ENCODE data around the gene TOP2A.

The TOP2A gene

GRCh38 chr17:40433551-40434415 lies 16.1 kb upstream of the TOP2A start:
- H3K27ac ChIP-seq = peak overlapping the region; percentile 28
- TF ChIP-seq CTCF (conservative IDR thresholded peaks at IDR 0.05) = peak; percentile 56

- no peak for TF ChIP-seq CTCF (conservative IDR thresholded peaks at IDR 0.05)
- H3K27ac ChIP-seq = no peak overlapping the region; the same call in 1 of the 2 replicates
Measured at GRCh38 chr17:40432864-40433528, 15.3 kb upstream of the TOP2A start.

DNA sequence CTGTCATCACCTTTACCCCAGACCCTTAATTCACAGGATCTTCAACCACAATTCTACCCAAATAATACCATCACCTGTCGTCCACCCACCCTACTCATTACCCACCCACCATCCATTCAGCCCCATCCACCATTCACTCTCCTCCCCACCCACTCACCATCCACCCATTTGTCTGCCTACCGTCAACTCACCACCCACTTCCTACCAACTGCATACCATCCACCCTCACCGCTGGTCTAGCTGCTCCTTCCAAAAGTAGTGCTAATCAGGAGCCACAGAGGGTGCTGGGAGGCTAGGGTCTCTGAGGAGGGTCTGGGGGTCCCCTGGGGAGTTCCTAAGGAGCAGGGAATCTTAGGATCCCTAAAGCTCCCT lies 13.5 kb upstream of the TOP2A start:
- no peak overlapping the region for H3K27ac ChIP-seq
- no peak for TF ChIP-seq CTCF (conservative IDR thresholded peaks at IDR 0.05)

GRCh38 chr17:40430272-40431230 lies 12.9 kb upstream of the TOP2A start:
- no peak for TF ChIP-seq CTCF (conservative IDR thresholded peaks at IDR 0.05)
- H3K27ac ChIP-seq = no peak overlapping the region

- no peak overlapping the region for H3K27ac ChIP-seq
- no peak for TF ChIP-seq CTCF (conservative IDR thresholded peaks at IDR 0.05)
Measured at GRCh38 chr17:40427002-40427491, 9.4 kb upstream of the TOP2A start.

DNA sequence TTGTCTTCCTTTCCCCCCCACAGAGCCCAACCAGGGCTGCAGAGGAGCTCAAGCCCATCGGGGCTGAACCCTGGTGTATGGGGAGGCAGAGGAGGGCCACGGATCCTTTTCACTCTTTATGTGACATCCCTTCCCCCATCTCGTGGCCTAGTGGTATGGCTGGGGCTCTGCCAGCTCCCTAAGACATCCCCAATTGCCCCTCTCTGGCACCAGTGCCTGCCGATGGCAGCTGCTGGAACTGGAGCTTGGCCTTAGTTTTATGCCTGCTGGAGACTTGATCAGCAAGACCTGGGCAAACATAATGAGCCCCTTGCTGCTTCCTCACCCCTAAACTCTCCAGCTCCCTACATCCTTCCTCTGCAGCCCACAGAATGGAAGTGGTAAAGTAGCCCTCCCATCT lies 8.0 kb upstream of the TOP2A start:
- TF ChIP-seq CTCF (conservative IDR thresholded peaks at IDR 0.05) = no peak
- H3K27ac ChIP-seq = no peak overlapping the region
